ENCODE measurements around the gene PHIP. TPM values are rescaled to one million over a fixed set of nuclear protein-coding genes. Genes with fewer than 3 reads are reported as not detected.
"Not testable (repeated sequence)": the region's sequence is repeated elsewhere in the genome, so short reads cannot be mapped to it uniquely, and the experiment has no call there.

The PHIP gene
- total and polyA plus RNA-seq, 2 experiments from 2014 or later = 14.8 to 26.5 TPM

GRCh38 chr6:79111549-79111948 lies 33.5 kb upstream of the PHIP start:
- TF ChIP-seq CTCF (IDR thresholded peaks at IDR 0.05; ENCODE audit: low read depth, low read length) = no peak
- peaks cover 6% of the 10 kb centered on the region for H3K4me1 ChIP-seq (ENCODE audit: low read depth)
- H3K27ac ChIP-seq = no peak overlapping the region
- no peak overlapping the region for H3K4me3 ChIP-seq
- H3K36me3 ChIP-seq = no peaks in the 10 kb centered on the region
- no peak for DNase-seq (ENCODE audit: low read depth in 1 of 2, low spot score in 1 of 2)
- H3K9me3 ChIP-seq (ENCODE audit: low read depth) = no peaks in the 10 kb centered on the region
- H3K27me3 ChIP-seq = no peaks in the 10 kb centered on the region

GRCh38 chr6:79101164-79101563 lies 23.1 kb upstream of the PHIP start:
- Histone ChIP-seq H3K9me3 (ENCODE audit: low read depth) (no peaks in the 10 kb centered on the region), H3K27me3 (no peaks in the 10 kb centered on the region), H3K27ac (no peak overlapping the region), H3K4me3 (no peak overlapping the region), H3K4me1 (ENCODE audit: low read depth) (no peaks in the 10 kb centered on the region), H3K36me3 (no peaks in the 10 kb centered on the region)
- no peak for DNase-seq (ENCODE audit: low read depth in 1 of 2, low spot score in 1 of 2)
- no peak for TF ChIP-seq CTCF (IDR thresholded peaks at IDR 0.05; ENCODE audit: low read depth, low read length)

- Histone ChIP-seq H3K4me1 (ENCODE audit: low read depth) (no peaks in the 10 kb centered on the region), H3K4me3 (no peak overlapping the region), H3K36me3 (no peaks in the 10 kb centered on the region), H3K9me3 (ENCODE audit: low read depth) (no peaks in the 10 kb centered on the region), H3K27ac (no peak overlapping the region), H3K27me3 (no peaks in the 10 kb centered on the region)
- no peak for TF ChIP-seq CTCF (IDR thresholded peaks at IDR 0.05; ENCODE audit: low read depth, low read length)
- no peak for DNase-seq (ENCODE audit: low read depth in 1 of 2, low spot score in 1 of 2)
Measured at GRCh38 chr6:79100304-79100703, 22.2 kb upstream of the PHIP start.

- H3K4me1 ChIP-seq (ENCODE audit: low read depth) = no peaks in the 10 kb centered on the region
- H3K27ac ChIP-seq = no peak overlapping the region
Measured at GRCh38 chr6:79094938-79095337, 16.9 kb upstream of the PHIP start.

GRCh38 chr6:79091801-79092200 lies 13.7 kb upstream of the PHIP start:
- H3K27me3 ChIP-seq; H3K27ac ChIP-seq; H3K4me1 ChIP-seq (ENCODE audit: low read depth); H3K9me3 ChIP-seq (ENCODE audit: low read depth); H3K36me3 ChIP-seq; DNase-seq (ENCODE audit: low read depth in 1 of 2, low spot score in 1 of 2); H3K4me3 ChIP-seq: not testable (repeated sequence)

More at GRCh38 chr6:79094938-79095337, 16.9 kb upstream of the PHIP start:
- no peaks in the 10 kb centered on the region for H3K27me3 ChIP-seq
- H3K4me3 ChIP-seq = no peak overlapping the region
- no peak for DNase-seq (ENCODE audit: low read depth in 1 of 2, low spot score in 1 of 2)
- no peak for TF ChIP-seq CTCF (IDR thresholded peaks at IDR 0.05; ENCODE audit: low read depth, low read length)
- no peaks in the 10 kb centered on the region for H3K9me3 ChIP-seq (ENCODE audit: low read depth)
- H3K36me3 ChIP-seq = no peaks in the 10 kb centered on the region

- no peak overlapping the region for H3K4me3 ChIP-seq
- no peak for DNase-seq (ENCODE audit: low read depth in 1 of 2, low spot score in 1 of 2)
- H3K27me3 ChIP-seq = peaks cover 4% of the 10 kb centered on the region
- H3K4me1 ChIP-seq (ENCODE audit: low read depth) = no peaks in the 10 kb centered on the region
- H3K36me3 ChIP-seq = no peaks in the 10 kb centered on the region
- H3K27ac ChIP-seq = no peak overlapping the region
- no peak for TF ChIP-seq CTCF (IDR thresholded peaks at IDR 0.05; ENCODE audit: low read depth, low read length)
- no peaks in the 10 kb centered on the region for H3K9me3 ChIP-seq (ENCODE audit: low read depth)
Measured at GRCh38 chr6:79089552-79090404, 11.7 kb upstream of the PHIP start.
